CD4-positive, alpha-beta T cell treated with Interleukin-12 subunit alpha and Interleukin-12 subunit beta, for 1 hour (primary cell): Measurements from ENCODE around the gene CD276.

Experiments used
- DNase-seq: peaks from one replicate; pipeline ENCODE4 v3.0.0-alpha.2; 2020

CD276 gene

DNA sequence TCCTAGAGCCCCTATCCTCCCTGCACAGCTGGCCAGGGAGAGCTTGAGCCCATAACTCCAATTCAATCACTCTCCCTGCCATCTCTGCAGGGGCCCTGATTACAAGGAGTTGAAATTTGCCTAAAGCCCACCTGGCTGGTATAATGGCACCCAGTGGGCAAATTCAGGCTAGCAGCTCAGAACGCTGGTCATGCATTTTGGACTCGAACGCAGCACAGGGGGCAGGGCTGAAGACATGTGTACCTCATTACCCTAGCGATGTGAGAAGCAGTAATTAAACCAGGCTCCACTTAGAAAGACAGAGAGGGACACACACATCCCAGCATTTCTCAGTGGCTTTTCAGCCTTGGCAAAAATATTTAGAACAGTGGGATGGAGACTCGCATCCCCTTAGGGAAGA is 65.8 kb downstream of the CD276 start:
- DNase-seq: no peak

GRCh38 chr15:73750438-73750837 is 66.3 kb downstream of the CD276 start:
- DNase-seq: no peak

DNA sequence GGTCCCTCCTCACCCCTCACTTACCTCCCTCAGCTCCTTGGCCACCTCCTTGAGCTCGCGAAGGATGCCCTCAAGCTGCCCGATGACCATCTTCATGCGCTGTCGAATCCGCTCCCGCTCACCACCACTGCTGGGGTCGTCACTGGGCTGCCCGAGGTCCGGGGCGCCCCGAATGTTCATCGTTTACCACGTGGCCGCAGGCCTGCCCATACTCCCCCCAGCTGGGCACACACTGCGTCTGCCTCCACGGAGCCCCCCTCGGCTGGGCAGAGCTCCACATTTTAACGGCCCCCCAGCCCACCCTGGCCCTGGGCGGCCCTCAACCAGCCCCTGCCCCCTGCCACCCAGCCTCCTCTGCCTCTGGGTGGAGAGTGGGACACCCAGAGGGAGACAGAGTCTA is 66.8 kb downstream of the CD276 start:
- no peak for DNase-seq

GRCh38 chr15:73751511-73751898 is 67.3 kb downstream of the CD276 start:
- DNase-seq: no peak

GRCh38 chr15:73751899-73752805 is 68.0 kb downstream of the CD276 start:
- DNase-seq: no peak

- DNase-seq: no peak
These were observed 68.6 kb downstream of the CD276 start for GRCh38 chr15:73752806-73753193.

DNA sequence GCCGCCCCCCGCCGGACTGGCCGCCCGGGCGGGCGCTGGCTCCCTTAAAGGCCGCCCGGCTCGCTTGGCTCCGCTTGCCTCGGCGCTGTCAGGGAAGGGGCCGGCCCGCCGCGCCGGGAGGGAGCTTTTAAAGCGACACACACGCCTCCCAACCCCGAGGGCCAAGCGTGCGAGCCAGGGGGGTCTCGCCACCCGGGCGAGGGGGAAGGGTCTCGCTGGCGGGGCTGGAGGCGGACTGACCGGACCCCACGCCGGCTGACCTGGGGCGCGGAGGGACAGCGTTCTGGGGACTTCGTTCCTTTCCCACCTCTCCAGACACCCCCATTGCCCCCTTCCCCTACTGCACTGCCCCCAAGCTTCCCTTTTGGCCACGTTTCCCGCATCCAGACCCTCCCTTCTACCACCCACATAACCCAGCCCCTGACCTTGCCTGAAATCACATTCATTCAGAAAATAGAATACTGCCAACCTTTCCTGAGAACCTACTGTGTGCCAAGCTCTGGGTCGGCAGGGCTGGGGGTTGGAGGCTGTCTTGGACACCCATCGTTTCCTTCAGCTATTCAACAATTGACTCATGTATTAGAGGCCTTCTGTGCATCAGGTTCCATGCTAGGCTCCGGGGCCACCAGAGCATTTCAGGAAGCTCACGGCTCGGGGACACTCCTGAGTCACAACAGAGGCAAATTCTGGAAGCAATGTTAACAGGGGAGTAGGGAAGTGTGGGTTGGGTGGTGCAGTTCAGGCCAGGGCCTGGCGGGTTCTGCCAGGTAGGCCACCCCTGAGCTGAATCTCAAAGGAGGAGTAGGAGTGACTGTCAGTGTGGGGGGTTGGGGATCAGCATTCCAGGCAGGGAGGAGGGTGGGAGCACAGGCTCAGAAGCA is 69.3 kb downstream of the CD276 start, which contains the start of gene INSYN1:
TSS of gene INSYN1 (minus strand) at position 102 of the 881 bp plus-strand sequence. CDS start 2,221 bp downstream, outside the sequence.
- no peak for DNase-seq

- no peak for DNase-seq
These were observed 70.3 kb downstream of the CD276 start for GRCh38 chr15:73754461-73754860.

GRCh38 chr15:73755481-73755880 is 71.3 kb downstream of the CD276 start:
- no peak for DNase-seq

GRCh38 chr15:73755946-73756345 is 71.8 kb downstream of the CD276 start:
- DNase-seq: no peak

DNA sequence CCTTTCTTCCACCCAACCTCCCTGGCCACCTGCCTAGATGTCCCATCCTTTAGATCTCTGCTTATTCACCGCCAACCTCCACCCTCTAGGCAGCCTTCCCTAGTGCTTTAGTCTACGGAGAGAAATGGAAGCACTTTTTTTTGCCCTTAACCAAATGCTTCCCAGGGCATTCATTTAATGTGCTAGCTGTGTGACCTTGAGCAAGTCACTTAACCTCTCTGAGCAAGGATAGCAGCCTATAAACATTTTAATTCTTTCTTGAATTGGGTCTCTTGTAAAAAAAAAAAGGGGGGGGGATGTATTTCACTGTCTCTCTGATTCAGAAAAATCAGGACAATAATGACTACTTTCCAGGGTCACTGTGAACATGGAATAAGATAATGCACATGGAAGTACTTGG is 72.2 kb downstream of the CD276 start:
- DNase-seq: no peak

- DNase-seq: no peak
These were observed 72.8 kb downstream of the CD276 start for GRCh38 chr15:73756947-73757513.

DNA sequence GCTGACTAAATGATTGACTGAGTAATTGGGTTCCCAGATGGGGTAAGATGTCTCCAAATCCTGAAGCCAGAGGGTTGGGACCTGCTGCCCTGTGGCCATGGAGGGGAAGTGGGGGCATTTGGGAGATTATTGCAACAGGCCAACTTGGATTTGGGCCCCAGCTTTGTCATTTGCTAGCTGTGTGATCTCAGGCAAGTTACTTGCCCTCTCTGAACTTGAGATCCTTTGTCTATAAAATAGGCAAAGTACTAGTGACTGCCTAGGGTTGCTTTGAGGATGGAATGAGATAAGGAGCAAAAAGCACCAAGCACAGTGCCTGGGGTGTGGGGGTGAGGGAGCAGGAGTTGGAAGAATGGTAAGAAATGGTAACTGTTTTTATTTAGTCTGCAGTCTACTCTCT is 73.4 kb downstream of the CD276 start:
- no peak for DNase-seq

DNA sequence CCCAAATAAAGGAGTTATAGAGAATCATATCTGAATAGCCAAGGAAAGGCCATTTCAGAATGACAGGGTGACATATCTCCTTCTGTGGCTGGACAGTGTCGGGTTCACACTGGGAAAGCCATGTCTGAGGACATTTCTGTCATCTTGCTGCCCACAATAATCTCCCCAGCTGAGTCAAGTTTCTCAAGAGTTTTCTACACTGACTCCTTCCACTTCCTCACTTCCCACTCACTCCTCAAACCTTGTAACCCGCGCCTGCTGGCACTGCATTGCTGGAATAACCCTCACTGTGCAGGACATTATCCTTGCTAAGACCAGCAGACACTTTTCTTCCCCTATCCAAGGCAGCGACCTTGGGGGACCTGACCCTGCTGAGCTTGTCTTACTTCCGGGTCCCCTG is 74.3 kb downstream of the CD276 start:
- DNase-seq: no peak

- no peak for DNase-seq
These were observed 76.4 kb downstream of the CD276 start for GRCh38 chr15:73760330-73761329.

GRCh38 chr15:73763931-73764330 is 79.7 kb downstream of the CD276 start:
- DNase-seq: no peak
